Measurements from ENCODE around the gene U2AF2.

DNA sequence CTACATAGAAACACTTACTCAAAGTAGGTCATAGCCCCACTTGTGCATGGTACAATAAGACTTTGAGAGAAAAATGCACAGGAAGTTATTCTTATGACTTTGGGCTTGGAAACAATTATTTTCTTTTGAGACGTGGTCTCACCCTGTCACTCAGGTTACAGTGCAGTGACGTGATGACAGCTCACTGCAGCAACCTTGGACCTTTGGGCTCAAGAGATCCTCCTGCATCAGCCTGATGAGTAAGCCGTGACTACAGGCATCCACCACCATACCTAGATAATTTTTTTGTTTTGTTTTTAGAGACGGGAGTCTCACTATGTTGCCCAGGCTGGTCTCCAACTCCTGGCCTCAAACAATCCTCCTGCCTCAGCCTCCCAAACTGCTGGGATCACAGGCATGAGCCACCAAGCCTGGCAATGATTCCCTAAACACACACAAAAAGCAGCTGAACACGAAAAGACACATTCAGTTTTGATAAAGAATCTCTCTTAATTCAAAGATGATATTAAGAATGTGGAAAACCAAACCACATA lies 65.4 kb downstream of the U2AF2 start:
- no peak for TF ChIP-seq POLR2A (IDR thresholded peaks at IDR 0.05)
- TF ChIP-seq, protein P1, sequence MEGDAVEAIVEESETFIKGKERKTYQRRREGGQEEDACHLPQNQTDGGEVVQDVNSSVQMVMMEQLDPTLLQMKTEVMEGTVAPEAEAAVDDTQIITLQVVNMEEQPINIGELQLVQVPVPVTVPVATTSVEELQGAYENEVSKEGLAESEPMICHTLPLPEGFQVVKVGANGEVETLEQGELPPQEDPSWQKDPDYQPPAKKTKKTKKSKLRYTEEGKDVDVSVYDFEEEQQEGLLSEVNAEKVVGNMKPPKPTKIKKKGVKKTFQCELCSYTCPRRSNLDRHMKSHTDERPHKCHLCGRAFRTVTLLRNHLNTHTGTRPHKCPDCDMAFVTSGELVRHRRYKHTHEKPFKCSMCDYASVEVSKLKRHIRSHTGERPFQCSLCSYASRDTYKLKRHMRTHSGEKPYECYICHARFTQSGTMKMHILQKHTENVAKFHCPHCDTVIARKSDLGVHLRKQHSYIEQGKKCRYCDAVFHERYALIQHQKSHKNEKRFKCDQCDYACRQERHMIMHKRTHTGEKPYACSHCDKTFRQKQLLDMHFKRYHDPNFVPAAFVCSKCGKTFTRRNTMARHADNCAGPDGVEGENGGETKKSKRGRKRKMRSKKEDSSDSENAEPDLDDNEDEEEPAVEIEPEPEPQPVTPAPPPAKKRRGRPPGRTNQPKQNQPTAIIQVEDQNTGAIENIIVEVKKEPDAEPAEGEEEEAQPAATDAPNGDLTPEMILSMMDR (IDR thresholded peaks at IDR 0.05) = no peak

All from esophagus squamous epithelium (tissue), 4 donors.